ENCODE measurements around the gene WDFY4. TPM values are rescaled to one million over a fixed set of nuclear protein-coding genes. Genes with fewer than 3 reads are reported as not detected.

WDFY4 gene
- polyA plus RNA-seq, 1 donor from 2014 or later: 78.7 TPM

GRCh38 chr10:49029666-49030065, 345.0 kb downstream of the WDFY4 start:
- Mint-ChIP-seq H3K9me3 (no peaks in the 10 kb centered on the region), H3K27me3 (peaks cover 8% of the 10 kb centered on the region), H3K27ac (no peak overlapping the region), H3K4me3 (no peak overlapping the region), H3K36me3 (no peaks in the 10 kb centered on the region), H3K4me1 (no peaks in the 10 kb centered on the region)

Other genes starting within 250 kb of the WDFY4 start
- 0.64 TPM for gene ARHGAP22, start 79.8 kb upstream of the WDFY4 start, polyA plus RNA-seq

Measured in IgD-negative memory B cell (primary cell).